ENCODE results near the gene ARHGDIA. TPM values are rescaled to one million over a fixed set of nuclear protein-coding genes. Genes with fewer than 3 reads are reported as not detected.

The ARHGDIA gene
- total RNA-seq, 1 experiment from 2014 or later: 247 TPM

DNA sequence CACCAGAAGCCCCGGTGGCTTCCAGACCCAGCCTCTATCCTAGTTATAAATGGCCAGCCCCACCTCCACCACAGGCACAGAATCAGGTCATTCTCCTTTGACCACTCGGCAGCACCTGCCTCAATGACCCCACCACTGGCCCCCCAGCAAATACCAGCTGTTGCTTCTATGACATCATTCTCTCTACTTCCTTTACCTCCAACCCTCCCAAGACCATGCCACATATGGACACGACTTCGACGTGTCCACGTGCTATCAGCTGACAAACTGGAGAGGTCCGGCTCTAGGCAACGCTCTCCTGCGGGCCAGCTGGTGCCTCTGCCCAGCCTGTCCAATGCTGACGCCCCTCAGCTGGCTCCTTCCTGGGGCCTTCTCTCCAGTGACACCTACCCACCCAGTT is 14.3 kb upstream of the ARHGDIA start:
- TF ChIP-seq ZNF138 (CRISPR knock-in tag; conservative IDR thresholded peaks at IDR 0.05) (no peak), TP53 (CRISPR knock-in tag; IDR thresholded peaks at IDR 0.05) (no peak), ZNF671 (CRISPR knock-in tag; IDR thresholded peaks at IDR 0.05) (no peak), NR1H2 (CRISPR knock-in tag; IDR thresholded peaks at IDR 0.05) (no peak), IRF2 (CRISPR knock-in tag; IDR thresholded peaks at IDR 0.05; ENCODE audit: borderline replicate concordance, low read depth) (no peak), ELF4 (CRISPR knock-in tag; IDR thresholded peaks at IDR 0.05; ENCODE audit: low read depth) (no peak), ZNF219 (CRISPR knock-in tag; IDR thresholded peaks at IDR 0.05; ENCODE audit: borderline replicate concordance) (no peak), SP1 (CRISPR knock-in tag; conservative IDR thresholded peaks at IDR 0.05) (no peak), JAZF1 (CRISPR knock-in tag; IDR thresholded peaks at IDR 0.05) (no peak), ETV6 (CRISPR knock-in tag; IDR thresholded peaks at IDR 0.05) (no peak), ZNF423 (CRISPR knock-in tag; IDR thresholded peaks at IDR 0.05) (no peak)
- TF ChIP-seq, protein P1, sequence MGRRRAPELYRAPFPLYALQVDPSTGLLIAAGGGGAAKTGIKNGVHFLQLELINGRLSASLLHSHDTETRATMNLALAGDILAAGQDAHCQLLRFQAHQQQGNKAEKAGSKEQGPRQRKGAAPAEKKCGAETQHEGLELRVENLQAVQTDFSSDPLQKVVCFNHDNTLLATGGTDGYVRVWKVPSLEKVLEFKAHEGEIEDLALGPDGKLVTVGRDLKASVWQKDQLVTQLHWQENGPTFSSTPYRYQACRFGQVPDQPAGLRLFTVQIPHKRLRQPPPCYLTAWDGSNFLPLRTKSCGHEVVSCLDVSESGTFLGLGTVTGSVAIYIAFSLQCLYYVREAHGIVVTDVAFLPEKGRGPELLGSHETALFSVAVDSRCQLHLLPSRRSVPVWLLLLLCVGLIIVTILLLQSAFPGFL (CRISPR knock-in tag; IDR thresholded peaks at IDR 0.05; ENCODE audit: borderline replicate concordance): no peak
- TF ChIP-seq, protein P2, sequence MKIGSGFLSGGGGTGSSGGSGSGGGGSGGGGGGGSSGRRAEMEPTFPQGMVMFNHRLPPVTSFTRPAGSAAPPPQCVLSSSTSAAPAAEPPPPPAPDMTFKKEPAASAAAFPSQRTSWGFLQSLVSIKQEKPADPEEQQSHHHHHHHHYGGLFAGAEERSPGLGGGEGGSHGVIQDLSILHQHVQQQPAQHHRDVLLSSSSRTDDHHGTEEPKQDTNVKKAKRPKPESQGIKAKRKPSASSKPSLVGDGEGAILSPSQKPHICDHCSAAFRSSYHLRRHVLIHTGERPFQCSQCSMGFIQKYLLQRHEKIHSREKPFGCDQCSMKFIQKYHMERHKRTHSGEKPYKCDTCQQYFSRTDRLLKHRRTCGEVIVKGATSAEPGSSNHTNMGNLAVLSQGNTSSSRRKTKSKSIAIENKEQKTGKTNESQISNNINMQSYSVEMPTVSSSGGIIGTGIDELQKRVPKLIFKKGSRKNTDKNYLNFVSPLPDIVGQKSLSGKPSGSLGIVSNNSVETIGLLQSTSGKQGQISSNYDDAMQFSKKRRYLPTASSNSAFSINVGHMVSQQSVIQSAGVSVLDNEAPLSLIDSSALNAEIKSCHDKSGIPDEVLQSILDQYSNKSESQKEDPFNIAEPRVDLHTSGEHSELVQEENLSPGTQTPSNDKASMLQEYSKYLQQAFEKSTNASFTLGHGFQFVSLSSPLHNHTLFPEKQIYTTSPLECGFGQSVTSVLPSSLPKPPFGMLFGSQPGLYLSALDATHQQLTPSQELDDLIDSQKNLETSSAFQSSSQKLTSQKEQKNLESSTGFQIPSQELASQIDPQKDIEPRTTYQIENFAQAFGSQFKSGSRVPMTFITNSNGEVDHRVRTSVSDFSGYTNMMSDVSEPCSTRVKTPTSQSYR (CRISPR knock-in tag; IDR thresholded peaks at IDR 0.05): no peak
- TF ChIP-seq, protein P3, sequence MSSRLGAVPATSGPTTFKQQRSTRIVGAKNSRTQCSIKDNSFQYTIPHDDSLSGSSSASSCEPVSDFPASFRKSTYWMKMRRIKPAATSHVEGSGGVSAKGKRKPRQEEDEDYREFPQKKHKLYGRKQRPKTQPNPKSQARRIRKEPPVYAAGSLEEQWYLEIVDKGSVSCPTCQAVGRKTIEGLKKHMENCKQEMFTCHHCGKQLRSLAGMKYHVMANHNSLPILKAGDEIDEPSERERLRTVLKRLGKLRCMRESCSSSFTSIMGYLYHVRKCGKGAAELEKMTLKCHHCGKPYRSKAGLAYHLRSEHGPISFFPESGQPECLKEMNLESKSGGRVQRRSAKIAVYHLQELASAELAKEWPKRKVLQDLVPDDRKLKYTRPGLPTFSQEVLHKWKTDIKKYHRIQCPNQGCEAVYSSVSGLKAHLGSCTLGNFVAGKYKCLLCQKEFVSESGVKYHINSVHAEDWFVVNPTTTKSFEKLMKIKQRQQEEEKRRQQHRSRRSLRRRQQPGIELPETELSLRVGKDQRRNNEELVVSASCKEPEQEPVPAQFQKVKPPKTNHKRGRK (CRISPR knock-in tag; IDR thresholded peaks at IDR 0.05; ENCODE audit: borderline replicate concordance): no peak
- TF ChIP-seq, protein P4, sequence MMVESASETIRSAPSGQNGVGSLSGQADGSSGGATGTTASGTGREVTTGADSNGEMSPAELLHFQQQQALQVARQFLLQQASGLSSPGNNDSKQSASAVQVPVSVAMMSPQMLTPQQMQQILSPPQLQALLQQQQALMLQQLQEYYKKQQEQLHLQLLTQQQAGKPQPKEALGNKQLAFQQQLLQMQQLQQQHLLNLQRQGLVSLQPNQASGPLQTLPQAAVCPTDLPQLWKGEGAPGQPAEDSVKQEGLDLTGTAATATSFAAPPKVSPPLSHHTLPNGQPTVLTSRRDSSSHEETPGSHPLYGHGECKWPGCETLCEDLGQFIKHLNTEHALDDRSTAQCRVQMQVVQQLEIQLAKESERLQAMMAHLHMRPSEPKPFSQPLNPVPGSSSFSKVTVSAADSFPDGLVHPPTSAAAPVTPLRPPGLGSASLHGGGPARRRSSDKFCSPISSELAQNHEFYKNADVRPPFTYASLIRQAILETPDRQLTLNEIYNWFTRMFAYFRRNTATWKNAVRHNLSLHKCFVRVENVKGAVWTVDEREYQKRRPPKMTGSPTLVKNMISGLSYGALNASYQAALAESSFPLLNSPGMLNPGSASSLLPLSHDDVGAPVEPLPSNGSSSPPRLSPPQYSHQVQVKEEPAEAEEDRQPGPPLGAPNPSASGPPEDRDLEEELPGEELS (CRISPR knock-in tag; IDR thresholded peaks at IDR 0.05): no peak
- peaks cover 11% of the 10 kb centered on the region for H3K4me1 Mint-ChIP-seq
- no peaks in the 10 kb centered on the region for H3K27me3 Mint-ChIP-seq (ENCODE audit: low read depth)
- no peak; the same call in 1 of the 2 replicates for ATAC-seq
- ChIA-PET CTCF (interaction anchor here (2.7 kb wide), 1 partner anchor 16 kb away, joined by 10 read pairs; no protein-coding TSS in a partner anchor), POLR2A (no interaction called here)
- H3K4me3 Mint-ChIP-seq: no peak overlapping the region
- H3K27ac Mint-ChIP-seq: no peak overlapping the region; the same call in 1 of the 2 replicates
- no peaks in the 10 kb centered on the region for H3K9me3 Mint-ChIP-seq
- peaks cover 61% of the 10 kb centered on the region for H3K36me3 Mint-ChIP-seq
- DNase-seq (ENCODE audit: low spot score): no peak

DNA sequence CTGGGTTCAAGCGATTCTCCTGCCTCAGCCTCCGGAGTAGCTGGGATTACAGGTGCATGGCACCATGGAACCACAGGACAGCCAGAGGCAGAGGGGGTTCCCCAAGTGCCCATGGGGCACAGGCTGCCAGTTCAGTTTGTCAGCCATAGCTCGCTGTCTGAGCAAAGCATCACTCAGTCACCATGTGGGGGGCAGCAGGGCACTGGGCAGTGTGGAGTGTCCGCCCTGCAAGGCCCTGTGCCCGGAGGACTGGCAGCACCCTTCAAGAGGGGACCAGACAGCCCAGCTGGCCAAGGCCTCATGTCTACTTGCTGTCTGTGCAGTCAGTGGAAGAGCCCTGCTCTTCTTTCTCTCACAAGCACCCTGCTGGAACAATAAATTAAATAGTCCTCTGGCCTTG is 13.8 kb upstream of the ARHGDIA start:
- Mint-ChIP-seq H3K27me3 (ENCODE audit: low read depth) (no peaks in the 10 kb centered on the region), H3K4me1 (peaks cover 6% of the 10 kb centered on the region), H3K36me3 (peaks cover 56% of the 10 kb centered on the region), H3K9me3 (no peaks in the 10 kb centered on the region), H3K27ac (no peak overlapping the region), H3K4me3 (no peak overlapping the region)
- DNase-seq (ENCODE audit: low spot score) (no peak), ATAC-seq (no peak)
- CTCF ChIA-PET: interaction anchor here (0.5 to 2.7 kb wide), 3 partner anchors 15 to 364 kb away, joined by 3 to 10 read pairs (median 3); no protein-coding TSS in a partner anchor
- POLR2A ChIA-PET: no interaction called here
- TF ChIP-seq NR2C2 (CRISPR knock-in tag; IDR thresholded peaks at IDR 0.05): no peak
- TF ChIP-seq, protein P5, sequence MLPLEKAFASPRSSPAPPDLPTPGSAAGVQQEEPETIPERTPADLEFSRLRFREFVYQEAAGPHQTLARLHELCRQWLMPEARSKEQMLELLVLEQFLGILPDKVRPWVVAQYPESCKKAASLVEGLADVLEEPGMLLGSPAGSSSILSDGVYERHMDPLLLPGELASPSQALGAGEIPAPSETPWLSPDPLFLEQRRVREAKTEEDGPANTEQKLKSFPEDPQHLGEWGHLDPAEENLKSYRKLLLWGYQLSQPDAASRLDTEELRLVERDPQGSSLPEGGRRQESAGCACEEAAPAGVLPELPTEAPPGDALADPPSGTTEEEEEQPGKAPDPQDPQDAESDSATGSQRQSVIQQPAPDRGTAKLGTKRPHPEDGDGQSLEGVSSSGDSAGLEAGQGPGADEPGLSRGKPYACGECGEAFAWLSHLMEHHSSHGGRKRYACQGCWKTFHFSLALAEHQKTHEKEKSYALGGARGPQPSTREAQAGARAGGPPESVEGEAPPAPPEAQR (CRISPR knock-in tag; IDR thresholded peaks at IDR 0.05): no peak
- no peak for TF ChIP-seq ZNF219 (CRISPR knock-in tag; IDR thresholded peaks at IDR 0.05; ENCODE audit: borderline replicate concordance)
- TF ChIP-seq, protein P6, sequence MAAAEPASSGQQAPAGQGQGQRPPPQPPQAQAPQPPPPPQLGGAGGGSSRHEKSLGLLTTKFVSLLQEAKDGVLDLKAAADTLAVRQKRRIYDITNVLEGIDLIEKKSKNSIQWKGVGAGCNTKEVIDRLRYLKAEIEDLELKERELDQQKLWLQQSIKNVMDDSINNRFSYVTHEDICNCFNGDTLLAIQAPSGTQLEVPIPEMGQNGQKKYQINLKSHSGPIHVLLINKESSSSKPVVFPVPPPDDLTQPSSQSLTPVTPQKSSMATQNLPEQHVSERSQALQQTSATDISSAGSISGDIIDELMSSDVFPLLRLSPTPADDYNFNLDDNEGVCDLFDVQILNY (CRISPR knock-in tag; IDR thresholded peaks at IDR 0.05): no peak
- TF ChIP-seq ATF1 (CRISPR knock-in tag; IDR thresholded peaks at IDR 0.05): no peak
- TF ChIP-seq CBFB (CRISPR knock-in tag; IDR thresholded peaks at IDR 0.05; ENCODE audit: low read depth): no peak
- no peak for TF ChIP-seq ZNF232 (CRISPR knock-in tag; IDR thresholded peaks at IDR 0.05)
- TF ChIP-seq, protein P7, sequence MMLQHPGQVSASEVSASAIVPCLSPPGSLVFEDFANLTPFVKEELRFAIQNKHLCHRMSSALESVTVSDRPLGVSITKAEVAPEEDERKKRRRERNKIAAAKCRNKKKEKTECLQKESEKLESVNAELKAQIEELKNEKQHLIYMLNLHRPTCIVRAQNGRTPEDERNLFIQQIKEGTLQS (CRISPR knock-in tag; conservative IDR thresholded peaks at IDR 0.05): no peak
- TF ChIP-seq PRRX2 (CRISPR knock-in tag; IDR thresholded peaks at IDR 0.05): no peak
- no peak for TF ChIP-seq TP53 (CRISPR knock-in tag; IDR thresholded peaks at IDR 0.05)
- TF ChIP-seq, protein P8, sequence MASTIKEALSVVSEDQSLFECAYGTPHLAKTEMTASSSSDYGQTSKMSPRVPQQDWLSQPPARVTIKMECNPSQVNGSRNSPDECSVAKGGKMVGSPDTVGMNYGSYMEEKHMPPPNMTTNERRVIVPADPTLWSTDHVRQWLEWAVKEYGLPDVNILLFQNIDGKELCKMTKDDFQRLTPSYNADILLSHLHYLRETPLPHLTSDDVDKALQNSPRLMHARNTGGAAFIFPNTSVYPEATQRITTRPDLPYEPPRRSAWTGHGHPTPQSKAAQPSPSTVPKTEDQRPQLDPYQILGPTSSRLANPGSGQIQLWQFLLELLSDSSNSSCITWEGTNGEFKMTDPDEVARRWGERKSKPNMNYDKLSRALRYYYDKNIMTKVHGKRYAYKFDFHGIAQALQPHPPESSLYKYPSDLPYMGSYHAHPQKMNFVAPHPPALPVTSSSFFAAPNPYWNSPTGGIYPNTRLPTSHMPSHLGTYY (CRISPR knock-in tag; IDR thresholded peaks at IDR 0.05): no peak
- no peak for TF ChIP-seq SP1 (CRISPR knock-in tag; conservative IDR thresholded peaks at IDR 0.05)
- TF ChIP-seq FOXJ3 (CRISPR knock-in tag; IDR thresholded peaks at IDR 0.05; ENCODE audit: borderline replicate concordance): no peak
